Stimulated activated CD8-positive, alpha-beta memory T cell treated with anti-CD3 and anti-CD28 coated beads, Interleukin-12 subunit alpha, Interleukin-12 subunit beta, amount 100 ng/mL, for 24 hours (primary cell): Measurements from ENCODE around the gene GPATCH11.
A peak's percentile ranks its signal among the peaks of the same experiment; 100 is the strongest.

Experiments used
- DNase-seq: peaks from one replicate; pipeline ENCODE4 v3.0.0-alpha.2; 2020; ENCODE audit errors: extremely low read depth

Gene GPATCH11

GRCh38 chr2:37083873-37084794, at the start of gene GPATCH11, which contains the start of gene HEATR5B:
TSS of gene GPATCH11 (plus strand) at chr2:37084518. CDS start at chr2:37088382, 3,864 bp downstream.
TSS of gene HEATR5B (minus strand) at chr2:37084372. CDS start at chr2:37083414, 958 bp downstream.
- DNase-seq = peak; percentile 72

- no peak for DNase-seq
Observed at GRCh38 chr2:37037771-37038170, 46.5 kb upstream of the GPATCH11 start.

GRCh38 chr2:37039580-37039979, 44.7 kb upstream of the GPATCH11 start:
- DNase-seq = no peak

GRCh38 chr2:37052600-37053332, 31.6 kb upstream of the GPATCH11 start:
- no peak for DNase-seq

GRCh38 chr2:37059841-37060240, 24.5 kb upstream of the GPATCH11 start:
- DNase-seq = no peak

GRCh38 chr2:37060446-37060845, 23.9 kb upstream of the GPATCH11 start:
- no peak for DNase-seq

GRCh38 chr2:37061013-37061711, 23.2 kb upstream of the GPATCH11 start:
- no peak for DNase-seq

- DNase-seq = no peak
Observed at GRCh38 chr2:37061776-37062175, 22.5 kb upstream of the GPATCH11 start.

GRCh38 chr2:37068686-37069085, 15.6 kb upstream of the GPATCH11 start:
- no peak for DNase-seq

GRCh38 chr2:37070931-37071330, 13.4 kb upstream of the GPATCH11 start:
- no peak for DNase-seq

- no peak for DNase-seq
Observed at GRCh38 chr2:37080266-37080665, 4.1 kb upstream of the GPATCH11 start.

GRCh38 chr2:37080689-37081088, 3.6 kb upstream of the GPATCH11 start:
- DNase-seq = no peak

GRCh38 chr2:37084797-37085196, 479 bp downstream of the GPATCH11 start:
- DNase-seq = no peak

GRCh38 chr2:37085731-37086147, 1.4 kb downstream of the GPATCH11 start:
- no peak for DNase-seq

GRCh38 chr2:37090019-37090477, 5.7 kb downstream of the GPATCH11 start:
- DNase-seq = no peak

- no peak for DNase-seq
Observed at GRCh38 chr2:37091873-37092272, 7.6 kb downstream of the GPATCH11 start.

GRCh38 chr2:37096568-37096967, 12.2 kb downstream of the GPATCH11 start:
- no peak for DNase-seq

- no peak for DNase-seq
Observed at GRCh38 chr2:37098416-37099118, 14.2 kb downstream of the GPATCH11 start.

GRCh38 chr2:37100054-37100453, 15.7 kb downstream of the GPATCH11 start:
- DNase-seq = no peak

- no peak for DNase-seq
Observed at GRCh38 chr2:37102588-37102987, 18.3 kb downstream of the GPATCH11 start.

GRCh38 chr2:37104178-37104577, 19.9 kb downstream of the GPATCH11 start:
- DNase-seq = no peak
